CD4-positive, alpha-beta T cell treated with Interleukin-15 for 4 hours (primary cell): ENCODE measurements around the gene VAX1.
"Not testable (repeated sequence)": the region's sequence is repeated elsewhere in the genome, so short reads cannot be mapped to it uniquely, and the experiment has no call there.

Experiments used
- DNase-seq: peaks from one replicate; pipeline ENCODE4 v3.0.0-alpha.2; 2020; ENCODE audit warnings: low spot score

VAX1 gene

DNA sequence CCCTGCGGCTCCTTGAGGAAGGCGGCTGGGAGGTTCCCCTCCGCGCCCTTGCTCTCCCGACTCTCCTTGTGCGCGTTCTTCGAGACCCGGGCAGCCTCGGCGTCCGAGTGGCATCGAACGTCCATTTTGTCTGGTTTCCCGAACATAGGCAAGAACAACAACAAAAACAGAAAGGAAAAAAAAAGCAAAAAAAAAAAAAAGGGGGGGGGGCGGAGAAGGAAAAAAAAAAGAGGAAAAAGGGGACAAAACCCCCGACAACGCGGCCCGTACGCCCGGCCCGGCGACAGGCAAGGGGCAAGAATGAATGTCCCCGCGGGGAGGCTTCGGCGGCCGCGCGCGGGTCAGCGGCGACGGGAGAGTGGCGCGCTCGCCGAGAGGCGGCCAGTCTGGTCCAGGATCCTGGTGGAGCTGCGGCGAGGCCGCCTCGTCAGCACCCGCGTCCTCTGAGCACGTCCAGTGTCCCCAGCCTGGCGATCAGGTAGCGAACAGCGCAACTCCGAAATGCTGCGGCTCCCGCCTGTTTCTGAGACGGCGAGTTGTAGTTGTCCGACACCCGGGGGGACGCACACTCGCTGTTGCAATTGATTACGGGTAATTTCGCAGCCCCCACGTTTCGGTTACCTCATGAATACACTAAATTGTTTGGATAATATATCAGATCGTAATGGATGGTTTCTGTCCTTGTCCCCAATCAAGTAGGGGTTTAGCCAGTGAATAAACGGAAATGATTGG, at the start of gene VAX1:
Gene VAX1, minus strand, starts transcription at position 360 of the 732 bp plus-strand sequence. Its CDS starts 214 bp downstream, at position 146.
- DNase-seq, result no peak

- no peak for DNase-seq
Observed at GRCh38 chr10:117186832-117187615, 49.0 kb upstream of the VAX1 start.

- not testable (repeated sequence) for DNase-seq
Observed at GRCh38 chr10:117185817-117186216, 47.7 kb upstream of the VAX1 start.

DNA sequence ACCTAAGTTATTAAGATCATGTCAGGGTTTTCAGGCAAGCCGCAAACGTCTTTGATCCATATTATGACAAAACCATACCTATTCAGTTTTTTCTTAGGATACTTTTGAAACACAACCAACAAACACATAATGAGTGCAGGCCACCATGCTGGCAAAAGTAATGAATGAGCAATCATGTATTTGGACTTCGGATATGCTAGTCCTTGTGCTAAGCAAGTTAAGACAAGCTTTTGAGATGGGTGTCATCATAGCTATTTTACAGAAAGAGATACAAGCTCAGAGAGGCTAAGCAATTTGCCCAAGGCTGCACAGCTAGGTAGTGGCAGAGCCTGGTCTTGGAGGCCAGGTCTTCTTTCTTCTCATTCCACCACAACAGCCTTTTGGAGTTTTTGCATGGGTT, 46.8 kb upstream of the VAX1 start:
- no peak for DNase-seq

DNA sequence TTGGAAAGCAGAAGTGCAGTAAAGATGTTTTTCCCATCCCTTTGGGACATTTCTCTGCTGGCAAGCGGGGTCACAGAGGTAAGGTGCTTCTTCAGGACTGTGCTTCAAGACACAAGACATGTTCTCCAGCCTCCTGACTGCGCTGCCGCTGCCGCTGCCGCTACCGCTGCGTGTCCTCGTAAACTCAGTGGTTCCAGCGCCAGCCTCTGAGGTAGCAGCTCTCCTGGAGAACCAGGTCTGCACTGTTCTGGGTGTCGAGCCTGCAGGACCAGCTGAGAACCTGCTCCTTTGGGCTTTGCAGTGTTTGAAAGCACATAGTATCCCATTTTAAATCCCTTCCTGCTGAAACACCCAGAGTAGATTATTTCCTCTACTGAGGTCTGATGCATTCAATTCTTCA, 46.2 kb upstream of the VAX1 start:
- no peak for DNase-seq

GRCh38 chr10:117178190-117178589, 40.1 kb upstream of the VAX1 start:
- DNase-seq, result no peak

DNA sequence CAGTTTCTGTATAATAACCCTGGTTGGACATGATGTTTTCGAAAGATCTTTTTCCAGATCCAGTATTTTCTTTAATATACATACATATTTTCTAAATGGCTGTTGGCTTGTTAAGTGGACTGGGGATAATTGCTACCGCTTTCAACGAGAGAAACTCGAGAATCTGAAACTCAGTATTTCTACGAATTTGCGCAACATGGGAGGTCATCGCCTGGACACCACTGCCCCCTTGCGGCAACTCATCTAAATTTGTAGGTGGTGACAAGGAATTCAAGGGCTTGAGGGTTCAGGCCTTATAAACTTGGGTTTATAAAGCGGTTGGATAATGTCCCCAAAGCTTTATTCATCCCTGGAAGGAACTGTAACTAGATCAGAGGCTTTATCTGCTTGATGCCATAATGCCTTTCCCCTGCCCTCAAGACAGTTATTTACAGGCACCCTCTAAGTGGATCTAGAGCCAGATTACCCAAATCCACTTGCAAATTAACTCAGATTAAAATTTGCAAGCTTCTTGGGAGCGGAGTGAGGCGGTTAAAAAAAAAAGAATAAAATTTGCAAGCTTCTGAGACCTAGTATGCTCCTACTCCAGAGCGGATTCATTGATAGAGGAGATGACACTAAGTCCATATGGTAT, 37.9 kb upstream of the VAX1 start:
- DNase-seq, result peak; percentile 67

DNA sequence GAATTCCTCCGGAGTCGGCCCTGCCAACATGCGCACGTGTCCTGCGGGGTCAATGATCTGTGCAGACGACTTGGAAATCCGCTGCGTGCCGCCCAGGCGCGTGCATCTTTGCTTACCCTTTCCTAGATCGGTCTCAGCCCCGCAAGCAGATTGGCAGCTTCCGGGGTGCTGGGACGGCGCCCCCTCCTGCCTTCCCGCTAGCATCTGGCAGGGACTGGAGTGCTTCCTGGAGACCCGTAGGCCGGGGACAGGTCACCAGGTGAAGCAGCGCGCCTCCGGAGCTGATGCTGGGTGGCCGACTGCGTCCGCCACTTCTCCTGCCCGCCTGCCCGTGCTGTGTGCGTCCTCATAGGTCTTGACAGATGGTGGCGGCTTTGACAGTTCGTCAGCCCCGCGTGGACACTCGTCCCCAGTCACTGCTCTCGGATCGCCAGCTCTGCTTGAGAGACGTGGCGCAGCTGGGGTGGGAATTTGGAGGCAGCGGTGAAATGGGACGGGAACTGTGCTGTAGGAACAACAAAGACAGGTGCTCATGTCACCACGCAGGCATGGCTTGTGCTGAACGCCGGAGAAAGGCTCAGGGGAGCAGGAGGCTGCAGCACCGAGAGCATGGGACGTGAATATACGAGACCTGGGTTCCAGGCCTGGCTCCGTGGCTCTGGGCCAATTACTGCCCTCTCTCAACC, 37.3 kb upstream of the VAX1 start:
- DNase-seq, result no peak

DNA sequence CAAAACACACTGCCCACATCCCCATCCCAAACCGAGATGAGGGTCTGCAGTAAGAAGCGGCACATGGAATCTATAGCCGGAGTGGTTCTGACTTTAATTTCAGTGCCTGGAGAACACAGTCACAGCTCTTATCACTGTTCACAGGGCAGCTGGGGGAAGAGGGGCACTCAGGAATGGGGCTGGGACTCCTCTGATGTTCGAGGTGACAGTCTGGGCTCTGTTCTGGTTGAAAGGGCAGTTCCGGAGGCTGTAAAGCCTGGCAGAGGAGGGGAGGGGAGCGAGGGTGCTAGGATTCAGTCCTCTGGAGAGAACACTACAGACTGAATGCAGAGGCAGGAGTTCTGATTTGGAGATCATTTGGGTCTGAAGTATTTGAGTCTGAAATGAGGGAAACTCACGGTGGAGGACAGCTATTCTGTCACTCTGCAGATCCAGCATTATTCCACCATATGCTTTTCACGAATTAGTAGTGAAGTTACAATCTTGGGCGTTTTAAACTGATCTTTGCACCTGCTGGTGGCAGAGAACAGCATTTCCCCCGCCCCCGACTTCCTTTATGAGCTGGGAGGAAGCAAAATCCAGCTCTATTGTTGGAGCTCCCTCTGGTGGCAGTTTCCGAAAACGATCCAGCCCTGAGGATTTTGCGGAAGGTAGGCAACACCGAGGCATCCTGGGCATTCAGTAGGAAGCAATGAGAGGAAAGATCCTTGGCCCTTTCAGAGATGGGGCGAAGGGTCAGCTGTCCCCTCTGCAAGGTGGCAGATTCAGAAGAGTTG, 36.6 kb upstream of the VAX1 start:
- DNase-seq, result peak; percentile 82

- no peak for DNase-seq
Observed at GRCh38 chr10:117170244-117170643, 32.2 kb upstream of the VAX1 start.

DNA sequence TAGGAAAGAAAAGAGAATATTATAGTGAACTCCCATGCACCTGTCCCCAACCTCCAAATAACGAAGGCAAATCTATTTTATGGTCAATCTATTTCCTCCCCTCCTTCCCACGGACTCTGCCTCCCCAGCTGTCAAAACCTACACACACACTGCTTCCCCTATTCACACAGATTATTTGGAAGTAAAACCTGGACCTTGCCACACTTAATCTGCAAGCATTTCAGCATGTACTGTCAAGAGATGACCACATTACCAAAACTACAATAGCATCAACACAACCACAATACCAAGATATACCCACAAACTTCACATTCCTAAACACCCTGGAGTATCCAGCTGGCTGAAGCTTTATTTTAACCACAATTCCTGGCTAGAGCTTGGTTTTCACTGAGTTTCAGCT, 31.4 kb upstream of the VAX1 start:
- DNase-seq, result no peak

DNA sequence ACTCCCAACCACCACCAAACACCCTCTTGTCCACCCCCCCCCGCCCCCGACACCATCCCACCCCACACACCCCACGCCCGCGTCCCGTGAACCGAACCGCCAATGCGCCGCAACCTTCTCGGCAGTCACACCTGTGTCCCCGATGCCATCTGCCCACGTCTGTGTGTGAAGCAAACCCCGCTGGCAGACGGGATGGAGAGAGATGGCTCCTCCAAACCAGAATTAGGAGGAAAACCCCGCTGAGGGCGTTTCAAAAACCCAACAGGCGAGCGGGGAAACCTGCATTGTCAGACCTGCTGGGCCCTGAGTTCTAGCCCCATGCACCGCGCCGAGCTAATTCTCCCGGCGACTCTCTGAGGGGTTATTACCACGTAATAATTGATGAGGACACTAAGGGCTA, 30.7 kb upstream of the VAX1 start:
- no peak for DNase-seq

- DNase-seq, result peak; percentile 59
Observed at GRCh38 chr10:117167789-117168674, 30.0 kb upstream of the VAX1 start.

GRCh38 chr10:117167346-117167788, 29.3 kb upstream of the VAX1 start:
- no peak for DNase-seq

DNA sequence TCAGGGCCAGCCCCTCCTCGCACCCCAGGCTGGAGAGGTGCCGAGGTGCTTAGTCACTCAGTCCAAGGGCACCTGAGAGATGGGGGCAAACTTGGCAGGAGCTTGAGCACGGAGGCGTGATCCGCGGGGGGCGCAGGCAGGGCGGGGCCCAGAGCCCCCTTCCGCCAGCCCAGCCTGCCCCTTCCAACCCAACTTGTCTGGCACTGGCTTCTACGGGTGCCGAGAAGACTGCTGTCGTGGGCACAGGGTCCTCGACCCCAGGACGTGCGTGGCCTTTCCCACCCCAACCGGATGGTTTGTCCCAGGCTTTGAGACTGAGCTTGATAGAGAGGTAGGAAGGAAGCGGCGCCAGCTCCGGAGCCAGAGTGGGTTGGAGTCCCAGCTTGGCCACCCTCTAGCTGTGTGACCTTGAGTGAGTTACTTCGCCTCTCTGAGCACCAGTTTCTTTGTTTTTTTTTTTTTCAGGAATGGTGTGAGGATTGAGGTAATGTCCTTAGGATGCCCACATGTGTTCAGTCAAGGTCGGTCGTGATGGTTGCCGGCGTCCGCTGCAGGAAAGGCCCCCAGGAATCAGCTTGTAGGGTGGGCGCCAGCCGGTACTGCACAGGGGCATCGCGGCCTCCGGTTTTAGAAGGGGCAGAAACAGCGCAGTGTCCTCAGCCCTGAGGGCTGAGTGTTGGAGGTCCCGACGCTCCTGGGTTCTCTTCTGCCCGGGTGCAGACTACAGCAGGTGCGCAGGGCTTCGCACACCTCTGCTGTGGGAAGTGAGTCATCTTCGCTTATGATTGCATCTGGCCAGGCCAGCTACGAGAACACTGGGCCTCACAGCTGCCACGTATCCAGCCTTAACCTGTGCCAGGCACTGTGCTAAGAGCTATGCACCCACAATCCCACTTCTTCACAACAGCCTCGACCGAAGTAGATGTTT, 28.6 kb upstream of the VAX1 start:
- no peak for DNase-seq

DNA sequence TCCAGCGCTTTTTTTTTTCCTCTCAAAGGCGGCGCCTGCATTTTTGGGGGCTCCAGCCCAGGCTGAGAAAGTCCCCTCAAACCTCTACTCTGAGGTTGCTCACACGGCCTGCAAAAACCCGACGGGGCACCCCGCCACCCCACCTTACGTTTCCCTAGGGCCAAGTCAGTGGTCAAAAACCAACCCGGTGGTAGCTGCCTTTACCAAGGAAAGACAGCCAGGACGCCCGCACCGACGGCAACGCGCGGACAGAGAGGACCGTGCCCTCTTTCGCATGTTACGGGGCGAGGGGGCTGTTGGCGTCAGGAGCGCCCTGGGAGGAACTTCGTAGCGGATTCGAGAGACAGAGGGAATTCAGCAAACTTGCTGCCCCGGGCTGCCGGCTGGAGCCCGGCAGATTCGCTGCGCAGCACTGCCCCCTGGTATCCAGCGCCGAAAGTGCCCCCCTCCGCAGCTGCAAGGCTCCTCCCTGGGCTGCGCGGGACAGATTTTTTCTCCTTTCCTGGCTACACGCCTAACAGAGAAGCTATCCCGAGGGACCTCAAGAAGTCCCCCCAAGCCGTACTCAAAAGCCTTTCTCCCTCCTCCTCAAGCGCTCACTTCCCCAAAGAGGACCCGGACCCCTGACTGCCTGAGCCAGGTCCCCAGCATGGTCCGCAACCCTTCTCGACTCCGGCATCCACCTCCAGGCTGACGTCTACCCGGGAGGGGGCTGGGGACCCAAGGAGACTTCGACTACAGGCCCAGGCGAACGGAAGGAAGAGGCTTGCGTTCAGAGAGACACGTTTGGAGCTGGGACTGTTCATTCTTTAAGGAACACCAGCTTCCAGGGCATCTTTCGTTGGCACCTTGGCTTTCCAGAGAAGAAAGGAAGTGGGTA, 27.7 kb upstream of the VAX1 start:
- no peak for DNase-seq

DNA sequence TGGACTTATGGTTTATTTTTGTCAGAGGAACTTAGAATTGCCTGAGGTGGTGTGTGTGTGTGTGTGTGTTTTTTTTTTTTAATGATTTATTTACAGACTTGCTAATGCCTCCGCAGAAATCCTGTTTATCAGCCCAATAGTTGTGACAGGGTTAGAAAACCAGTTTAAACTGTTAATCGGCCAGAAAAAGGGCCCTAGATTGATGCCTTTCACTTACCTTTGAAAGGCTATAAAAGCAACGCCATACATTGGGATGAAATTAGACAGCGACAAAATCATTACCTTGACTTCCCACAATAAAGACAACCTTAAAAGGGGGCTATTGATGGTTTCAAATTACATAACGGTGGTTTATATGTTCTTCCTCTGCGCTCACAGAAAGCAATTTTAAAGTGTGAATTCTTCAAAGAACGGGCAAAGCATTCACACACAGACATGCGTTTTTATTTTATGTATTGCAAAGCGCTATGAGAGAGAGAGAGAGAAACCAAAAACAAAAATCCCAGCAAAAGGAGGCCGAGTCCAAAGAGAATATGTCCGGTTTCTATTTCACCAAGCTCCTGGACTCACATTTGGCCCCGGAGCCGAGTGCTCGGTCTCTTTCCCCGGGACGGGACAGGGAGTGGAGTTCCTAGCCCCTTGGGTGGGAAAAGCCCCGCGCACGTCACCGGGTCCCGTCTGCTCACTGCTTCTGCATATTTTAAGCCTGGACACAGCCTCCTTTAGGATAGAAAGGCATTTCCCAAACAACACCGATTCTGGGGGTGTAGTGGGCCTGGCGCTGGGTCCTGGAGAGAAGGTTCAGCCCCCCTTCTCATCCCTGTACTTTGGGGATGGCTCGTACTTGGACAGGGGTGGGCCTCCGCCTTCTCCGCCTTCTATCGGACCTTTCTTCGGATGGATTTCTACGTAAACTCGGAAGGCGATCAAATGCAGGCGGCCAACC, 26.8 kb upstream of the VAX1 start:
- no peak for DNase-seq
